Neutrophil (primary cell): ENCODE results near the gene RNF157.
"Not testable (repeated sequence)": the region's sequence is repeated elsewhere in the genome, so short reads cannot be mapped to it uniquely, and the experiment has no call there.

Experiments used
- H3K27ac ChIP-seq: fragments of 200-600 bp; sonication (generic); 2 replicates; pipeline ENCODE4 v1.5.1; 2016; ENCODE audit warnings: mild to moderate bottlenecking, moderate library complexity
- H3K27me3 ChIP-seq: fragments of 200-600 bp; sonication (generic); 2 replicates; pipeline ENCODE4 v1.6.0; 2016; ENCODE audit warnings: mild to moderate bottlenecking
- H3K36me3 ChIP-seq: fragments of 200-600 bp; sonication (generic); 2 replicates; pipeline ENCODE4 v1.5.1; 2017
- H3K4me1 ChIP-seq, 2 experiments: fragments of 200-600 bp in 1 of 2; sonication (generic) in 1 of 2; 1 replicate in 1 of 2; 2 replicates in 1 of 2; pipeline versions ENCODE4 v1.5.1 to v1.6.1; 2013 to 2016; ENCODE audit warnings: low read depth in 1 of 2, low read length in 1 of 2, mild to moderate bottlenecking in 1 of 2, moderate library complexity in 1 of 2; ENCODE audit not compliant: control insufficient read depth in 1 of 2, insufficient read depth in 1 of 2
- H3K4me3 ChIP-seq, 2 experiments: fragments of 200-600 bp in 1 of 2; sonication (generic) in 1 of 2; 1 replicate in 1 of 2; 2 replicates in 1 of 2; pipeline ENCODE4 v1.5.1; 2013 to 2016; ENCODE audit warnings: low read depth in 1 of 2, low read length in 1 of 2, mild to moderate bottlenecking in 1 of 2, moderate library complexity in 1 of 2
- H3K9me3 ChIP-seq: fragments of 200-600 bp; sonication (generic); 2 replicates; pipeline ENCODE4 v1.5.1; 2016
- CTCF ChIP-seq: fragments of 200-600 bp; sonication (generic); IDR thresholded peaks from 2 replicates; pipeline ENCODE4 v1.5.1; 2016; ENCODE audit warnings: antibody characterized with exemption

RNF157 gene

DNA sequence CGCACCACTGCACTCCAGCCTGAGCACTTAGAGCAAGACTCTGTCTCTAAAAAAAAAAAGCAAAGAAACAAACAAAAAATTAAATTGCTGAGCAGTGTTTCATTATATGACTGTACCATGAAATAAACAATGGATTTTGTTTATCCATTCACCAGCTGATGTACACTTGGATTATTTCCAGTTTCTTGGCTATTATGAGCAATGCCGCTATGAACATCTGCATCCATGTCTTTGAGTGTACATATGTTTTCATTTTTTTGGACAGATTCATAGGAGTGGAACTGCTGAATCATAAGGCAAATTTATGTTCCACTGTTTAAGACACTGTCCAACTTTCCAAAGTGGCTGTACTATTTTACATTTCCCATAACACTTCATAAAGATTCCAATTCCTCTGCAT, 8.0 kb downstream of the RNF157 start:
- no peak overlapping the region for H3K27ac ChIP-seq
- no peak overlapping the region for H3K4me3 ChIP-seq
- no peaks in the 10 kb centered on the region for H3K36me3 ChIP-seq
- no peaks in the 10 kb centered on the region for H3K9me3 ChIP-seq
- no peak for TF ChIP-seq CTCF
- peaks cover 0 to 6% of the 10 kb centered on the region in 2 experiments for H3K4me1 ChIP-seq
- peaks cover 77% of the 10 kb centered on the region for H3K27me3 ChIP-seq

- H3K9me3 ChIP-seq, H3K4me3 ChIP-seq, H3K36me3 ChIP-seq, H3K4me1 ChIP-seq, H3K27ac ChIP-seq: not testable (repeated sequence)
- H3K27me3 ChIP-seq, result peaks cover 31% of the 10 kb centered on the region
These were observed 13.5 kb downstream of the RNF157 start for GRCh38 chr17:76226749-76227148.

DNA sequence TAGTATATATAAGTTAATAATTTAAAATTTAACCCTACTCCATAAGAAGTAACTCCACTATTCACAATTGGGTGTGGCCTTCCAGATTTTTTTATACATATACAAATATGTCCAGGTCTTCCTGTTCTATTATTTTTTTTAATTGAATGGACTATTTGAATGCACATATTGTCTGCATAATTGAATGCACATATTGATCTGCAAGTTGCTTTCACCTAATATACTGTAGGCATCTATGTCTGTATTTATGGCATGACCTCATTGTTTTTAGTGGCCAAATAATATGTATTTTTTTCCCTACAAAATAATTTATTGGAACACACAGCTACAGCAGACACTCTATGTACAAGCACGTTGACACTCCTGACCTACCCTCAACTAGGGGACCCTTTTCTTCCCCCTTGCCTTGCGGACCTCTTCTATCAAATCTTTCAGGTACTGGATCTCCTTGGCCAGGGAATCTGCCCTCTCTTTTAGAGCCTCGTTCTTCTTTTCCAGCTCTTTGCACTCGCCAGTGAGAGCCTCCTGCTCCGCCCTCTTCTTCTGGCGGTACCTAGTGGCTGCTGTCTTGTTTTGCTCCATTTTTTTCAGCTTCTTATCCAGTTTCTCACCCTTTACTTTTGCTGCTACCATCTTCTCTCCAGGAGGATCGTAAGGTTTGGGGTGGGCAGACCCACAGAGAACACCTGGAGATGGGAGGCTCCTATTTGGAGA, 14.8 kb downstream of the RNF157 start:
- H3K27me3 ChIP-seq, result peaks cover 23% of the 10 kb centered on the region
- H3K27ac ChIP-seq, H3K36me3 ChIP-seq: not testable (repeated sequence)

GRCh38 chr17:76223802-76224201, 16.5 kb downstream of the RNF157 start:
- Histone ChIP-seq H3K27ac (no peak overlapping the region), H3K36me3 (no peaks in the 10 kb centered on the region), H3K4me1 (peaks cover 0 to 6% of the 10 kb centered on the region in 2 experiments), H3K9me3 (no peaks in the 10 kb centered on the region), H3K27me3 (peaks cover 5% of the 10 kb centered on the region), H3K4me3 (no peak overlapping the region)
- no peak for TF ChIP-seq CTCF

More for the DNA sequence above, 14.8 kb downstream of the RNF157 start:
- H3K9me3 ChIP-seq, H3K4me3 ChIP-seq, H3K4me1 ChIP-seq: not testable (repeated sequence)

DNA sequence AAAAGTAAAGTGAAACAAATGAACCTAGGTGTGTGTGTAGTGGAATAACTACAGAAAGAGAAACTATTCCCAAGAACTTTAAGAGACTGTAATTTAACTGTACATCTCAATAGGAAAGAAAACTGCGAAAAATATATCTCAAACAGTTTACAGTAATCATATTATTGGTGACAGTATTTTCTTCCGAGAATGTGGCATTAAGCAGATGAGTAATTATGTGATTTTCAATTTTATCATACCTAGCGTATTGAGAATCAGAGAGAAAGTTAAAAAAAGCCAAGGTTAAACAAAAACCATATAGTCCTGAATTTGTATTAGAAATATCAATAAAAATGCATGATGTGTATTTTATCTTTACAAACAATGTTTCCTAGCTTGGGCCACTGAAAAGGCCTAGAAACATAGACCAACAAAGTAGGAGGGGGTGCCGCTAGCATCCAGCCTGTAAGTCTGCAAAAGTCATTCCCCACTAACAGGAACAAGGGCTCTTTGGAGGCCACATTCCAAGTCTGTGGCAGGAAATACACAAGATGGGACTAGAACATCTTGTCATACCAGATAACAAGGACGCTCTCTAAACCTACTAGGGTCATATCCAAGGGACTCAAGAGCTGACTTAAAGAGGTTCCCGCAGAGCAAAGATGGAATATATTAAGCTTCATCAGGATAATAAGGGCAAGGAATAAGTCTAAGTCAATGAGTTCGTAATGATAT, 20.5 kb downstream of the RNF157 start:
- Histone ChIP-seq H3K27ac (no peak overlapping the region), H3K36me3 (no peaks in the 10 kb centered on the region), H3K27me3 (peaks cover 4% of the 10 kb centered on the region), H3K9me3 (no peaks in the 10 kb centered on the region), H3K4me1 (no peaks in the 10 kb centered on the region), H3K4me3 (no peak overlapping the region)
- TF ChIP-seq CTCF, result no peak

GRCh38 chr17:76217081-76217480, 23.2 kb downstream of the RNF157 start:
- no peak overlapping the region for H3K4me3 ChIP-seq
- H3K27me3 ChIP-seq, result peaks cover 32% of the 10 kb centered on the region
- TF ChIP-seq CTCF, result no peak
- no peaks in the 10 kb centered on the region for H3K4me1 ChIP-seq
- no peaks in the 10 kb centered on the region for H3K9me3 ChIP-seq
- no peak overlapping the region for H3K27ac ChIP-seq
- H3K36me3 ChIP-seq, result no peaks in the 10 kb centered on the region
